Muscle of arm (tissue), 14 donors: ENCODE measurements around the gene IQCF5. TPM values are rescaled to one million over a fixed set of nuclear protein-coding genes. Genes with fewer than 3 reads are reported as not detected.
"Not testable (repeated sequence)": the region's sequence is repeated elsewhere in the genome, so short reads cannot be mapped to it uniquely, and the experiment has no call there.

Experiments used
- DNase-seq: peaks from one replicate; pipeline ENCODE4 v3.0.0-alpha.2; 2013
- long read RNA-seq, 11 donors: transcript quantifications; one replicate each; lab custom pipeline, GENCODE V29; 2026
- polyA plus RNA-seq, 12 donors: library from polyadenylated mRNA; unstranded; fragments of 120-200 nt; gene quantifications; one replicate each; pipeline ENCODE4 v1.2.1, GENCODE V29; 2013; ENCODE audit not compliant: insufficient read length in 12 of 12

Gene IQCF5
- polyA plus RNA-seq = not detected
- long read RNA-seq, donor 1 = 0 reads
- long read RNA-seq, donor 2 = 0 reads
- long read RNA-seq, donor 3 = 0 reads
- long read RNA-seq, donor 4 = 0 reads
- long read RNA-seq, donor 5 = 0 reads
- long read RNA-seq, donor 6 = 0 reads
- long read RNA-seq, donor 7 = 0 reads
- long read RNA-seq, donor 8 = 0 reads
- long read RNA-seq, donor 9 = 0 reads
- long read RNA-seq, donor 10 = 0 reads
- long read RNA-seq, donor 11 = 0 reads

GRCh38 chr3:51875501-51875900 is at the start of gene IQCF5:
TSS of gene IQCF5 (minus strand) at chr3:51875601. CDS start at chr3:51875531, 70 bp downstream.
- DNase-seq = no peak

DNA sequence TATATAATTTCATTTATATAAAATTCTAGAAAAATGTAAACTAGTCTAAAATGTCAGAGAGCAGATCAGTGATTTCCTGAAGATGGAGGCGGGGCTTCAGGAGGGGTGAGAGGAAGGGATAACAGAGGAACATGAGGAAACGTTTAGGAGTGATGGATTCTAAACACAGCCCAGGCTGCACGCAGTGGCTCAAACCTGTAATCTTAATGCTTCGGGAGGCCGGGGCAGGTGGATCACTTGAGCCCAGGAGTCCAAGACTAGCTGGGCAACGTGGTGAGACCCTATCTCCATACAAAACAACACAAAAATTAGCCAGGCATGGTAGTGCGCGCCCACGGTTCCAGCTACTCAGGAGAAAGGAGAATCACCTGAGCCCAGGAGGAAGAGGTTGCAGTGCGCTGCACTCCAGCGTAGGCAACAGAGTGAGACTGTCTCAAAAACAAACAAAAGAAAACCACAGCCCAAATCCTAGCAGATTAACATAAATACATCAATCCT is 45.7 kb upstream of the IQCF5 start:
- DNase-seq = no peak

- no peak for DNase-seq
Observed at GRCh38 chr3:51916418-51916817, 41.0 kb upstream of the IQCF5 start.

GRCh38 chr3:51908026-51908425 is 32.6 kb upstream of the IQCF5 start:
- no peak for DNase-seq

DNA sequence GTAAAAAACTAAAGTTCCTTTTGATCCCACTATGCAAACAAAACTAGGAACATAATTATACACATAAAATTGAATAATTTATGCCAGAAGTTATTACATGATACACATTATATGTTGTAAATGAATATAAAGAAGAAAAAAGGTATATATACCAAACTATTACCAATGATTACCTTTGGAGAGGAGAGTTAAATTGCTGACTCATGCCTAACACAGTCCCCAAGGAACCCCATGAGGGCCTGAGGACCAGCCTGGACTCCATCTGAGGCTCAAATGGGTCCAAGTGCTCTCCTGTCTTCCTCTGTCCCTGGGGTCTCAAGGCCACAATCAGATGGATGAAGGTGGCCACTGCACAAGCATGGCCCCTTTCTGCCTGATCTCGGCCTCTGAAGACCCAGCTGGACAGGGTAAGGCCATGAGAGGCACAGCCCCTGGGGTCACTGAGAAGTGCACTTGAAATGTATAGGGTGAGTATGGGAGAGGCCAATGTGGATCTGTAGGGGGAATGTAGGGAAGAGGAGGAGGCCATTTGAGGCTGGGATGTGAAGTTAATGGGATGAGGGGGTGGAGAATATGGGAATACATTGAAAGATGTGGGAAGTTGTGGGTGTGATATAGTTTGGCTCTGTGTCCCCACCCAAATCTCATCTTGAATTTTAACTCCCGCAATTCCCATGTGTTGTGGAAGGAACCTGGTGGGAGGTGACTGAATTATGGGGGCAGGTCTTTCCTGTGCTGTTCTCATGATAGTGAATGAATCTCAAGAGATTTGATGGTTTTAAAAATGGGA is 28.8 kb upstream of the IQCF5 start:
- DNase-seq = no peak

DNA sequence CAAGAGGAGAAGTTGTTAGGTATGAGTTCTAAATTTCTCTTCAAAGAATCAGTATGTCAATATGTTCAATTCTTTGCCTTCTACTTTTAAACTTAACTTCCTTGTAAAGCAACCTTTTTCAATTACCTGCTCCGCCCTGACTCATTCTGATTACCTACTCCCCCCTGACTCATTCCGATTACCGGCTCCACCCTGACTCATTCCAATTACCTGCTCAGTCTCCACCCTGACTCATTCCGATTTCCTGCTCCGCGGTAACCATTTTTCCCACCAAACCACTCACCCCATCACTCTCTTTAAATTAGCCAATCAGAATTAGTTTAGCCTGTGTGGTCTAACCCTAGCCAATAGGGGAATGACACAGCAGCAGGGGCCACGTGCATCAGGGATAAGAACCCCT is 27.0 kb upstream of the IQCF5 start:
- DNase-seq = not testable (repeated sequence)

- not testable (repeated sequence) for DNase-seq
Observed at GRCh38 chr3:51900043-51900442, 24.6 kb upstream of the IQCF5 start.

DNA sequence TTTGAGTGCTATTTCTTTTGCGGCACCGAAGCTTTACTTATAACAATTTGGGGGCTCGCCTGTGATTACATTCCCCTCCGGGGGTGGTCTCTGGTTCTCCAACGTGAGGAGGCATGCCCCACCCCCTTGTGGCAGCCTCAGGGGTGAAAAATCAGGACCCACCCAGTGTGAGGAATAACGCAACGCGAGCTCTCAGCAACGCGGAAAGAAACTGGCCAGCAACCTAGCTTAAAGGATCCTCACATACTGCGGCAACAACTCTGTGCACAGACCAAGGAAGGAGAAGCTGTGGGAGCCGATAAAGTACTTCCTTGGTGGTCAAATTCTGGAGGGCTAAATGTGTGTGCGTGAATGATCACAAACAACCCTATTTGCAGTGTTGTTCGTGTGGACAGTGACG is 22.0 kb upstream of the IQCF5 start:
- DNase-seq = no peak

GRCh38 chr3:51896607-51897305 is 21.4 kb upstream of the IQCF5 start:
- no peak for DNase-seq

DNA sequence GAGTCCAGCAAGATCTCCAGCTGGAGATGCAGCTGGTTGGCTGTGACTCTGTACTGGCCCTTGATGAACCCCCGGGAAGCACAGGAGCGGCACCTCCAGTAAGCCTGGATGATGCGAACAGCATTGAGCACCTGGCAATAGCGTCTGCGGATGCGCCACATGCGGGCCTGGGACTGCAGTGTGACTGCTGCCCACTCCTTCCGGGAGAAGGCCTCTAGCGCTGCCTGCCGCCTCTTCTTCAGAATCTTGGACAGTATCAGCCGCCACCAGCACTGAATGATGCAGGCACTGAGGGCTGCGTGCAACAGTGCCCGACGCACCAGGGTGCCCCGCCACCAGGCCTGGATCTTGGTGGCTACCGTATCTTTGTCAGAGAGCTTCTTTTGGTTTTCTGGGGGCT is 19.5 kb upstream of the IQCF5 start:
- DNase-seq = no peak

- DNase-seq = no peak
Observed at GRCh38 chr3:51894391-51894790, 19.0 kb upstream of the IQCF5 start.

DNA sequence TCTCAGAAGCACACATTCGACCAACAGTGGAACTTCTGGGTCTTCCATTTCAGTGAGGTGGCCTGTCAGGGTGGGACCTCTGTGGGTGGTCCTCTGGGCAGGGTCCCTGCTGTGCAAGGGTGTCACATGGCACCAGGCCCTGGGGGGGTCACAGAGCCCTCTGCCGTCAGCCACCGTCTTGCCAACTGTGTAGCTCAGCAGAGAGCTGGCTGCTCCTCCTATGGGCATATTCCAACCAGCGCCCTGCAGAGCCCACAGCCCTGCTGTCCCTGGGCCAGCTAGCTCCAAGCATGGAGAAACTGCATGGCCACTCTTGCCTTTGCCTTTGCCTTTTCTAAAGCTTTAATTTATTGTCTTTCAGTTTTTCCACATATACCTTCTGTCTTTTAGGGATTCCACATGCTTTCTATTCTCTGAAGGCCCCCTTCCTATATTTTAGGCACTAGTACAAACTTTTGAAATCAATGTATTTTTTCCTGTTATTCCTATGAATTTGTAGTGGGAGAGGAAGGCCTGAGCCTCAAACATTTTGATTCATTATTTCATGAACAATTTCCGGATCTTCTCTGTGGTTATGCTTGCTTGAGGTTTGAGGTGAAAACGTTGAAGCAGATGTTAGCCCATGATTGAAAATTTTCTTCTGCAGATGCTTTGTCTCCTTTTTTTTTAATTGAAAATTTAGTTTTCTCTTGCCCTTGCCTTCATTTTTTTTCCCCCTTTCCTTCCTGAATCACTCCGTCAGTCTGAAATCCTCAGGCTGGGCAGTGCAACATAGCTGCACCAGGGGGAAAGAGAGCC is 16.0 kb upstream of the IQCF5 start:
- no peak for DNase-seq

GRCh38 chr3:51888463-51889105 is 13.2 kb upstream of the IQCF5 start:
- DNase-seq = no peak

GRCh38 chr3:51887620-51888019 is 12.2 kb upstream of the IQCF5 start:
- DNase-seq = no peak

DNA sequence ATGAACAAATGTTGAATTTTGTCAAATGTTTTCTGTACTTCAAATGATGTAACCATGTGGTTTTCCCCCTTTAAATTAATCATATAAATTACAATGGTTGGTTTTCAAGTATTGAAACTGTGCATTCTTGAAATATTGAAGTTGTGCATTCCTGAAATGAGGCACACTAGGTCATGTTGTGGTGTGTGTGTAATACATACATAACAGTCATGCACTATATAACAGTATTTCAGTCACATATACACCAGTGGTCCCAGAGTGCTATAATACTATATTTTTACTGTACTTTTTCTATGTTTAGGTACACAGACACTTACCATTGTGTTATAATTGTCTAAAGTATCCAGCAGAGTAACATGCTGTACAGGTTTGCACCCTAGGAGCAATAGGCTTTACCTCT is 11.0 kb upstream of the IQCF5 start:
- no peak for DNase-seq

DNA sequence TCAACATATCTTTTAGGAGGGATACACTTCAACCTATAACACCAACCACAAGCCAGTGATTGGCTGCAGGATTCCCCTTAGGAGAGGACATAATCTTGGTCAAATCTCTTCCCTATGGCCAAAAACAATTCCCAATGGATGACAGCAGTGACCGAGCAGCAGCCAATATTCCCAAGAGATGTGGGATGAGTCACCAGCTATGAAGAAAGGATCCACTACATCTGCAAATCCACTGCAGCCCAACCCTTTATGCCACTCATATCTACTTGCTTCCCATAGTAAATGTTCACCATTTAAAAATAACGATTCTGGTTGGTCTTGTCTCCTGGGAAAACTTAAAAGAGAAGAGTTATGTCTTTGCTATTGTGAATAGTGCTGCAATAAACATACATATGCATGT is 4.5 kb upstream of the IQCF5 start:
- DNase-seq = no peak

- no peak for DNase-seq
Observed at GRCh38 chr3:51876186-51876585, 785 bp upstream of the IQCF5 start.

GRCh38 chr3:51874889-51875288 is 512 bp downstream of the IQCF5 start:
- no peak for DNase-seq

DNA sequence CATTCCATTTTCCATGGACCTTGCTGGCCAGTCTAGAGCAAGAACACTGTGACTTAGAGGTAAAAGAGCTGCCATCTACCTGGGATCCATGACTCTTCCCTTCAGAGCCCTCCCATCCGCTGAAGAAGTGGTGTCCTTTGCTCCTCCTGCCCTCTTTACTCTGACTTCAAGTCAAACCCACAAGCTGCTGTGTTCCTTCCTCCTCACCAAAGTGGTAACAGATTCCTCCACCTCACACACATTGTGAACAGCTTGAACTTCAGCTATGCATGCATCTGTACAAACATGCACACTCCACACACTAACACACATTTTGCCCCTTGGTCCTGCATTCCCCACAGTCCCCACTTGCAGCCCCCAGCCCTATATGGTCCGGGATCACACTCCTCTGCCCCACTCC is 990 bp downstream of the IQCF5 start:
- no peak for DNase-seq

GRCh38 chr3:51873876-51874275 is 1.5 kb downstream of the IQCF5 start:
- DNase-seq = no peak

GRCh38 chr3:51873253-51873766 is 2.1 kb downstream of the IQCF5 start:
- DNase-seq = no peak
